Breast epithelium (tissue), 4 donors: ENCODE data around the gene SIGLEC11. TPM values are rescaled to one million over a fixed set of nuclear protein-coding genes. Genes with fewer than 3 reads are reported as not detected.
A peak's percentile ranks its signal among the peaks of the same experiment; 100 is the strongest.

Source experiments
- DNase-seq, 2 donors: peaks; one replicate each; pipeline ENCODE4 v3.0.0-alpha.2; 2019; ENCODE audit warnings: low spot score in 2 of 2
- H3K27ac ChIP-seq, 2 donors: fragments of 200-600 bp; sonication (generic) in 1 of 2; one replicate each; pipeline ENCODE4 v1.5.1; 2016 to 2019; ENCODE audit warnings: mild to moderate bottlenecking in 1 of 2
- H3K27me3 ChIP-seq, 2 donors: fragments of 200-600 bp; sonication (generic) in 1 of 2; one replicate each; pipeline versions ENCODE4 v1.5.1 to v1.6.0; 2017 to 2019; ENCODE audit warnings: control low read depth in 1 of 2, mild to moderate bottlenecking in 1 of 2
- H3K36me3 ChIP-seq: fragments of 200-600 bp; one replicate; pipeline ENCODE4 v1.5.1; 2019
- H3K4me1 ChIP-seq, 2 donors: fragments of 200-600 bp; sonication (generic); one replicate each; pipeline ENCODE4 v1.5.1; 2016 to 2019; ENCODE audit warnings: control low read depth in 1 of 2
- H3K4me3 ChIP-seq, 3 donors: fragments of 200-600 bp; sonication (generic); 1 replicate in 2 of 3; 2 replicates in 1 of 3; pipeline ENCODE4 v1.5.1; 2016 to 2019; ENCODE audit warnings: mild to moderate bottlenecking in 3 of 3, moderate library complexity in 2 of 3
- H3K9me3 ChIP-seq, 2 donors: fragments of 200-600 bp; sonication (generic) in 1 of 2; one replicate each; pipeline ENCODE4 v1.5.1; 2016 to 2019; ENCODE audit warnings: control low read depth in 1 of 2
- CTCF ChIP-seq, 3 donors: fragments of 450-650 bp; IDR thresholded peaks; one replicate each; pipeline ENCODE4 v1.5.1; 2016 to 2017; ENCODE audit warnings: antibody characterized with exemption in 3 of 3, mild to moderate bottlenecking in 3 of 3, moderate library complexity in 3 of 3
- POLR2A ChIP-seq: fragments of 450-650 bp; IDR thresholded peaks from one replicate; pipeline ENCODE4 v1.6.1; 2016; ENCODE audit warnings: antibody characterized with exemption, mild to moderate bottlenecking, moderate library complexity
- POLR2AphosphoS5 ChIP-seq, 3 donors: sonication (generic); formaldehyde crosslinking; IDR thresholded peaks; one replicate each; pipeline ENCODE4 v1.6.1; 2017; ENCODE audit warnings: antibody characterized with exemption in 3 of 3
- intact Hi-C: fragments of 100-400 bp; cut with DNase I; formaldehyde crosslinking; loops from one replicate; pipeline ENCODE4 v1.15.1; 2023; ENCODE audit warnings: low total_unique reads
- total RNA-seq, 3 donors: library from RNA; depleted of rRNA; stranded (reverse); fragments of >200 nt; gene quantifications; one replicate each; pipeline ENCODE4 v1.1.0, GENCODE V29; 2016

Gene SIGLEC11
- total RNA-seq, 3 donors from 2014 or later = 0.59 to 2.2 (median 0.66) TPM

GRCh38 chr19:49951806-49952478 is 9.0 kb downstream of the SIGLEC11 start:
- peak in 1 of 2 donors; percentile 24 for DNase-seq
- TF ChIP-seq POLR2AphosphoS5 (IDR thresholded peaks at IDR 0.05) (no peak), POLR2A (no peak), CTCF (IDR thresholded peaks at IDR 0.05) (no peak)
- Histone ChIP-seq H3K9me3 (no peaks in the 10 kb centered on the region), H3K27me3 (no peaks in the 10 kb centered on the region), H3K36me3 (no peaks in the 10 kb centered on the region), H3K27ac (no peak overlapping the region), H3K4me1 (peaks cover 0 to 6% of the 10 kb centered on the region in 2 donors), H3K4me3 (no peak overlapping the region)
- intact Hi-C loops = no loop called here

DNA sequence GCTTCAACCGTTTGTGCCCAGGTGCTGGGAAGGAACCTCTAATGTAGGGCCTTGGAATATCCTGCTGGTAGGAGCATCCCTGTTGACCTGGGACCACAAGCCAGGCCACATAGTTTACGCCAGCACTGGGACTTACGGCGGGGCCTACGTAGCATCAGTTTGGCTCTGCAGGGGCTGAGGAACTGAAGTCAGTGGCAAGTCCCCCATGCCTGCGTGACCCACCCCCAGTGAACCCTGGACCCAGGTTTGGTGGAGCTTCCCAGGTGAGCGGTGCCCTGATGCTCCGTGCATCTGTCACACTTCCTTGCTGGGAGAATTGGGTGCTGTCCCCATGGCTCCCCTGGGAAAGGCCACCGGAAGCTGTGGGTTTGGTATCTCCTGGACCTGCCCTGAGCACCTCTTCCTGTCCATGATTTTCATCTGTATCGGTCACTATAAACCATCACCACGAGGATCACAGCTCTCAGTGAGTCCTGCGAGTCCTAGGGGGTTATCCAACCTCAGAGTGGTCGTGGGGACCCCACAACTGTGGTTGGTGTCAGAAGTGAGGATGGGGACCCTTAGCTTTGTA is 9.9 kb downstream of the SIGLEC11 start:
- TF ChIP-seq POLR2AphosphoS5 (IDR thresholded peaks at IDR 0.05) (no peak), CTCF (IDR thresholded peaks at IDR 0.05) (no peak), POLR2A (no peak)
- Histone ChIP-seq H3K4me1 (peaks cover 0 to 6% of the 10 kb centered on the region in 2 donors), H3K9me3 (no peaks in the 10 kb centered on the region), H3K27ac (no peak overlapping the region), H3K27me3 (no peaks in the 10 kb centered on the region), H3K4me3 (no peak overlapping the region), H3K36me3 (no peaks in the 10 kb centered on the region)
- peak in 1 of 2 donors; percentile 34 for DNase-seq
- intact Hi-C loops = no loop called here

DNA sequence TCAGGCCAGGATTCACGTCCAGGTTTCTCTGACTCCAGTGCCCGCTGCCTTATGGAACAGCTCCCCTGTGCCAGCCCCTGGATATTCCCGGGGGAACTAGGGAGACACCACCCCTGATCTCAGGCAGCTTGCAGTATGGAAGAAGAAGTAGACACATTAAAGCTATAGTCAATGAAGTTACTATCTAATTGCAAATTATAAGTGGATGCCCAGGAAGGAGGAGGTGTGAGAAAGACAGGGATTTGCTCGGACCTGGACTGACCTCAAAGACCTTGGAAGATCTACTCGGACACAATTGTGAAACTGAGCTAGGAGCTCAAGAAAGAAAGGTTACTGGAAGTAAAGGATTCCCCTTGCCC is 10.4 kb downstream of the SIGLEC11 start:
- Histone ChIP-seq H3K27ac (no peak overlapping the region), H3K4me3 (no peak overlapping the region), H3K27me3 (no peaks in the 10 kb centered on the region), H3K36me3 (no peaks in the 10 kb centered on the region), H3K4me1 (peaks cover 0 to 6% of the 10 kb centered on the region in 2 donors), H3K9me3 (no peaks in the 10 kb centered on the region)
- TF ChIP-seq POLR2AphosphoS5 (IDR thresholded peaks at IDR 0.05) (no peak), CTCF (IDR thresholded peaks at IDR 0.05) (no peak), POLR2A (no peak)
- intact Hi-C loops = no loop called here
- DNase-seq = peak in 1 of 2 donors; percentile 37

GRCh38 chr19:49949742-49950589 is 11.0 kb downstream of the SIGLEC11 start:
- H3K27me3 ChIP-seq = no peaks in the 10 kb centered on the region
- TF ChIP-seq POLR2AphosphoS5 (IDR thresholded peaks at IDR 0.05) = no peak
- TF ChIP-seq POLR2A = no peak
- no peak for TF ChIP-seq CTCF (IDR thresholded peaks at IDR 0.05)
- no peaks in the 10 kb centered on the region for H3K36me3 ChIP-seq
- H3K4me3 ChIP-seq = no peak overlapping the region
- intact Hi-C loops = no loop called here
- peak in 1 of 2 donors; percentile 24 for DNase-seq
- no peaks in the 10 kb centered on the region for H3K9me3 ChIP-seq
- peaks cover 0 to 6% of the 10 kb centered on the region in 2 donors for H3K4me1 ChIP-seq
- H3K27ac ChIP-seq = no peak overlapping the region
